Measurements from ENCODE around the gene STK25.

DNA sequence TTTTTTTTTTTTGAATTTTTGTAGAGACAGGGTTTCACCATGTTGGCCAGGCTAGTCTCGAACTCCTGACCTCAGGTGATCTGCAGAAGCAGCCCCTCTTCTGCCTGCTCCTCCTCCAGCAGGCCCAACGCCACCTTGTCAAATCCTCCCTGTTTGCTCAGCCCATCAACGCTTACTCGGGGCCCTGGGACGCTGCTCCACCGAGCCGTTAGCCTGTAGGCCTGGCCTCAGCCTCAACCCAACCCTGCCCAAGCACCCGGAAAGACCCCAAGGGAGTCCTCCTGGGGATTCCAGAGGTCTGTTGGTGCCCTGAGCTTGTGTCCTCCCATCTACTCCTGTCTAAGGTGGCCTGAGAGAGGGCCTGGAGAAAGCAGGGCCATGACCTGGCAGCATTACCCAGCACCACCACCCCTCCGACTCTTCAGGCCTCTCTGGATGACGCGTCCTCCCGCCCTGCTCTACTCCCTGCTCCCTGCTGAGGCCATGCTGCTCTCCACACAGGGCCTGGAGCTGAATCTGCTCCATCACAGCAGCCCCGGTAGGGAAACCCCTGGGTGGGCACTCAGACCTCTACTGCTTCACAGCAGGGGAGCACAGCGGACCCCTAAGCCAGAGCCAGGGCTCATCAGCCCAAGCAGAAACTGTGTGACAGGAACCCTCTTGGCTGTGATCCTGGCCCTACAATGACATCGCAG, 3.2 kb downstream of the STK25 start:
- TF ChIP-seq EZH2 (IDR thresholded peaks at IDR 0.05; ENCODE audit: borderline replicate concordance): no peak
- TF ChIP-seq, protein P1, sequence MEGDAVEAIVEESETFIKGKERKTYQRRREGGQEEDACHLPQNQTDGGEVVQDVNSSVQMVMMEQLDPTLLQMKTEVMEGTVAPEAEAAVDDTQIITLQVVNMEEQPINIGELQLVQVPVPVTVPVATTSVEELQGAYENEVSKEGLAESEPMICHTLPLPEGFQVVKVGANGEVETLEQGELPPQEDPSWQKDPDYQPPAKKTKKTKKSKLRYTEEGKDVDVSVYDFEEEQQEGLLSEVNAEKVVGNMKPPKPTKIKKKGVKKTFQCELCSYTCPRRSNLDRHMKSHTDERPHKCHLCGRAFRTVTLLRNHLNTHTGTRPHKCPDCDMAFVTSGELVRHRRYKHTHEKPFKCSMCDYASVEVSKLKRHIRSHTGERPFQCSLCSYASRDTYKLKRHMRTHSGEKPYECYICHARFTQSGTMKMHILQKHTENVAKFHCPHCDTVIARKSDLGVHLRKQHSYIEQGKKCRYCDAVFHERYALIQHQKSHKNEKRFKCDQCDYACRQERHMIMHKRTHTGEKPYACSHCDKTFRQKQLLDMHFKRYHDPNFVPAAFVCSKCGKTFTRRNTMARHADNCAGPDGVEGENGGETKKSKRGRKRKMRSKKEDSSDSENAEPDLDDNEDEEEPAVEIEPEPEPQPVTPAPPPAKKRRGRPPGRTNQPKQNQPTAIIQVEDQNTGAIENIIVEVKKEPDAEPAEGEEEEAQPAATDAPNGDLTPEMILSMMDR (IDR thresholded peaks at IDR 0.05; ENCODE audit: poor library complexity): no peak
